GM18909 (cell line): Measurements from ENCODE around the gene IP6K3.

Experiments
- ATAC-seq: cut with Tn5 transposase; IDR thresholded peaks from one replicate; pipeline ENCODE4 v1.9.1; 2021; ENCODE audit warnings: mild to moderate bottlenecking; ENCODE audit not compliant: unreplicated experiment, poor library complexity

The IP6K3 gene

GRCh38 chr6:33761922-33762629, 15.4 kb upstream of the IP6K3 start:
- ATAC-seq = no peak

- ATAC-seq = no peak
Measured at GRCh38 chr6:33761581-33761921, 14.8 kb upstream of the IP6K3 start.

- ATAC-seq = no peak
Measured at GRCh38 chr6:33759887-33760629, 13.4 kb upstream of the IP6K3 start.

- ATAC-seq = no peak
Measured at GRCh38 chr6:33758815-33759216, 12.1 kb upstream of the IP6K3 start.

- ATAC-seq = no peak
Measured at GRCh38 chr6:33757906-33758305, 11.2 kb upstream of the IP6K3 start.

GRCh38 chr6:33757113-33757512, 10.4 kb upstream of the IP6K3 start:
- ATAC-seq = no peak

DNA sequence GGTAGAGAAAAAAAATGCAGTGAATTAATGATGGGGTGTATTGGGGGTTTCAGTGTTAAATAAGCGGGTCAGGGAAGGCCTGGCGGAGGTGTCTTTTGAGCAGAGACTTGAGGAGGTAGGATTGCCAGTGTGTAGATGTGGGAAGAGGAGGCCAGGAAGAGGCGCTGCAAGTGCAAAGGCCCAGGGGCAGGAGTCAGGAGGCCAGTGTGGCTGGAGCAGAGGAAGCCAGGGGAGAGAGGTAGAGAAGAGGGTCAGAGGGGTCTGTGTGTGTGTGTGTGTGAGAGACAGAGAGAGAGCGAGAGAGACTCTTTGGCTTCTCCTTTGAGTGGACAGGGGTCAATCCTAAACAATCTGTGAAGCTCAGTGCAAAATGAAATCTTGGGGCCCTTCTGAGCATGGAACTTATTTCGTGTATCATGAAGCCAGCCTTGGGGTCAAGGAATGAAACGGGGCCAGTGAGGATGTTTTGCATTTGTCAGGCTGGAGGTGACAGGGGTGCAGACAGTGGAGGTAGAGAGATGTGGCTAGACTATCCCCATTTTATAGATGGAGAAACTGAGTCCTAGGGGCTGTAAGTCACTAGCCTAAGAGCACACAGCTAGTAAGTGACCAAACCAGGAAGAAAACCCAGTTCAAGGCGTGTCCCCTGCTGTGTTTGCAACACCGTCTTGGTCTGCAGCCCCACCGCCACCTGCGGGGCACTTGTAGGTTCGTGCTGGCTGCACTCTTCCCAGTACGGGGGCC, 9.7 kb upstream of the IP6K3 start:
- ATAC-seq = no peak

- ATAC-seq = no peak
Measured at GRCh38 chr6:33755070-33755869, 8.6 kb upstream of the IP6K3 start.

DNA sequence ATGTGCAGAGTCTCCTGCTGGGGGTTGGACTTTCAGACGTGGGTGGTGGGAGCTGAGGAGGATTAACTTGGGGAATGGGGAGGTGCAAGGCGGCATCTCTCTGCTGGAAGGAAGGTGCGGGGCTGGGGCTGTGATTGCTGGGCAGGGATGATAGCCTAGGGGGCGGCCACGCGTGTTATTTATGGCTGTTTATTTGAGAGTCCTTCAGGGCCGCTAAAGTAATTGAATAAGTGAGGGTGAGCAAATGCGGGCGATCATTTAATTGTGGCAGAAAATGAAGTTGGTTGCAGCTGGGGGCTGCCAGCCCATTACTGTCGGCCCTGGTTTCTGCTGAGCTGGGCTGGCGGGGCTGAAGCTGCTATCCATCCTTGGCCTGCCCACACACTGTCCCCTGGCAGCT, 7.5 kb upstream of the IP6K3 start:
- ATAC-seq = no peak

DNA sequence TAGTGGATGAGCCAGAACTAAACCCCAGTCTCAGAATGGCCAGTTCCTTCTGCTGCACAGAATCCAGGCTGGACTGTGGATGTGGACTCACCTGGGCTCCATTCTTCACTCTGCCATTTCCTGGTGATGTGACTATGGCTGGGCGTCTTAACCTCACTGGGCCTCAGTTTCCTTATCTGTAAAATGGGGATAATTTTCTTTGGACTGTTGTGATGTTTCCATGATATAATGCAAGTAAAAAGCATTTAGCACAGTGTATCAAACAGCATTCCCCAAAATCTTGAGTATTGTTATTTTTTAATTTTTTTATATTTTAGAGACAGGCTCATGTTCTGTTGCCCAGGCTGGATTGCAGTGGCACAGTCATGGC, 5.9 kb upstream of the IP6K3 start:
- ATAC-seq = no peak

DNA sequence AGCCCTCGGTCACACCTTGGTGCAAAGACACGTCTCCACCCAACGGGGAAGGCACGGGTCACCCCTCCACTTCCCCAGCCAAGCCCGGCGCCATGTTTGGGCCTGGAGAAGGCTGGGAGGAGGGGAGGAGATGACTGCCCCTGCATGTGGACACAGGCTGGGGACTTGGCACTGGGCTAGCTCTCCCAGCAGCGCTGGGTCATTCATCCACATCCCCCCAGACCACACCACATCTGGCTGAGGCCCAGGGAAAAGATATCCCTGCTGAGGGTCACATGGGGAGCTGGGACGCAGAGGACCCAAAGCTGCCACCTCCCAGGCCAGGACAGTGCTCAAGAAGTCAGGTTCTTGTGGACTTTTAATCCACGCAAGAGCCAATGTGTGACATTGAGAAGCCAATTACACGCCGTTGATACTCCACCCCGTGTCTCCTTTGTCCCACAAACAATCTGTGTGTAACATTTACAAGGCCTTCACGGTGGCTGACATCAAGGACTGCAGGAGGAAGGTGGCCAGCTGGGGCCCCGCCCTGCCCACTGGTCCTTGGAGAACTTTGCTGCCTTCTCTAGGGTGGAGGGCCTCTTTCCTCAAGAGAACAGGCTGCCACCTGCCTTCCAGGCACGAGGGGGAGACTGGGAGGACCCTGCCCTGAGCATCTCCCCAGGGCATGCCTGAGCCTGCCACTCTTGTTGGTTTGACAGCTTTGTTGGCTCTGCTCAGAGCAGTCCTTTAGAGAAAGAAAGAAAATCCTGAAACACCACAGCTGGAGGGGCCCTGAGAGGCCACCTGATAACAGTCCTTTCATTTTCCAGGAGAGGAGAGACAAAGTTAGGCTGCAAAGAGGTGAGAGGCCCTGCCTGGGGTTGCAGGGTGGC, 5.3 kb upstream of the IP6K3 start:
- no peak for ATAC-seq

DNA sequence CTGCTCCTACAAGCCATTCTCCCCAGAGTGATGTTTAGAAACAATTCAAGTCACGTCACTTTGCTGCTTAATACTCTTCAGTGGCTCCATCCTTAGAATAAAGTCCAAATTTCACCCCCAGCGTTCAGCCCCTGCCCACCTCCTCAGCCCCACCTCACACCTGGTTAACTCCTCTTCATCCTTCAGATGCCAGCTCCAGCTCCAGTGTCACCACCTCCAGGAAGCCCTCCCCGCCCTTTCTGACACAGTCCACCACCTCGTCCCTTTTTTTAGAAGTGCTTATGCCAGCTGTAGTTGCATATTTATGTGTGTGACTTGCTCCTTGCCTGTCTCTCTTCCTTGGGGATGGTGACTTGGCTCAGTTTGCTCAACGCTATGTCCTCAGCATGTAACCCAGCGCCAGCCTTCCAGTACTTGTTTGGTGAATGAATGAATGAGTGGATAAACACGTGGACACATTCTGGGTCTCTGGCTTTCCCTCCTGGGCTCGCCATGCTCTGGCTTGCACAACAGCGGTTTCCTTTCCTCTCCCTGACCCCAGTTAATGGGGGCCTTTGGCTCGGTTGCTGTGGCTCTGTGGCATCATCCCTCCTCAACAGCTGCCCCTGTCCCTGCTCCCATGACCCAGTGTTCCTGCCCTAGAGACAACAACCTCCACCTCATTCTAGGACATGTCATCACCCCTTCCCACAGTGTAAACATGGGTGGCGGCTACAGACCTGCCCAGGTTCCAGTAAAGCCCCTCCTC, 3.7 kb upstream of the IP6K3 start:
- no peak for ATAC-seq

DNA sequence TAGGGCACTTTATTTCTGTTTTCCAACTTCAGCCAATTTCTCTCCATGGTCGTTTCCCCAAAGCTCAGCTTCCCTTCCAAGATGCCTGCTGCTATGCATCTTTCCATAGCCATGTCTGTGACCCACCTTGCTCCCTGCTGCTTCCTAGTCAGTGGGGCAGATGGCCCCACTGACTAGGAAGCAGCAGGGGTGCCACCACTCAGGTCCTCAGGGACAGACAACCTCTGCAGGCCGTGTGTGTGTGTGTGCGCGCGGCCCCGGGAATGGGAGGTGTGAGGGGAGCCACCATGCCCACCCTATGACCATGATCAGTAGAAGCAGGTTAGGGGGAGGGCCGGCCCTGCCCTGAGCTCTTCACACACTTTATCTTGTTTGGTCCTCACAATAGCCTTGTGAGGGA, 2.7 kb upstream of the IP6K3 start:
- ATAC-seq = no peak

DNA sequence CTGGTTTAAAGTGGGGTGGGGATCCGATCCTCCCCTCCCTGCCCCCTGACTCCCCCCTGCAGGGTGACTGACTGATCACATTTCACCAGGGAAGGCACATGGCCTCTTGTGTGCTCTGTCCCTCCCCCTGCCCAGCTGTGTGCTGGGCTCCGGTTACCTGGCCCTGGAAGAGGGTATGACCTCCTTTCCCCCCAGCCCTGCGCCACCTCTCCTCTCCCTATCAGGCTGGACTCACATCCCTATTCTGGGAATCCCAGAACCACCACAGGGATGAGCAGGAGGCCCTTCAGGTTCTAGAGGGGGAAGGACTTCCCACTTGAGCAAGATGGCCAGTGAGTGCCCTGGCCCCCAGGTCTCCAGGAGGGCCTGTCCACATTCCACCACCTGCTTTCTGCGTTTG, 2.1 kb upstream of the IP6K3 start:
- no peak for ATAC-seq

DNA sequence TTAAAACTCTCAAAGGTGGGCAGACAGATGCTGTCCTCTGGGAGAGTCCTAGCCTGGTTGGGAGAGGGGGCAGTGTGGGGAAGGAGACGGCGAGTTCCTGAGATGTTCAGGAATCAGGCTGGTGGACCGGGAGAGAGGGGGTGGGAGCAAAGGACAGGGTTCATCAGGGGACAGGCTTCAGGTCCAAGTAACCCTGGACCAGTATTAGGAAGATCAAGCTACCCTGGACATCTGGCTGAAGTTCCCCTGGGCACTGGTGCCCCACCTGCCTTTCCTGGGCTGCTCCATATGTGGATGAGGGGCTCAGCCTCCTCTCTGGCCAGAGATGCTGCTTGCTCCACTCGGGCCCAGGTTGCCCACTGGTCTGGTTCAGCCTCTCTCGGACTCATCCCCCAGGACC, 1.1 kb upstream of the IP6K3 start:
- no peak for ATAC-seq

DNA sequence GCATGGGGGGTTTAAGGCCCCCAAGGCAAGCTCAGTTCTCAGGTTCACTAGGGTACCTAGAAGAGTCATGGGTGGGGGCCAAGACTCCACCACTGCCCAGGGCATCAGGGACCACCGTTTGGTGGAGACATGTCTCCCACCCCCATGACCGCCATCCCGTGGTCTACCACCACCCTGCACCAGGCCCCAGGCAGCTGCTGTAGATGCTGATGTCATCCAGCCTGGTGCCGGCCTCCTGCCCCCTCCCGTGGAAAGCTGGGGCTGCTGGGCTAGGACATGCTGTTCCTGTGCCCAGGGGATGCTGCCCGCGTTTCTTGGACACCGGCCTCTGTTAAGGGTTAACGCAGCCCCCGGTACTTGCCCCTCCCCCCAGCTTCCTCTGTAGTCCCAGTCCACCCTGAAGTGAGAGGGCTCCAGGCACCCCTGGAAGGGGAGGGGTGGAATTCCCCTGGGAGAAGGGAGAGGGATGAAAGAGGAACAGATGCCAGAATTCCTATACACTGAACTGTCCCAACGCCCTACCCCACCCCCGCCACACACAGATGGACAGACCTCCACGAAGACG, 587 bp downstream of the IP6K3 start:
- ATAC-seq = no peak

- ATAC-seq = no peak
Measured at GRCh38 chr6:33745548-33745947, 1.2 kb downstream of the IP6K3 start.

DNA sequence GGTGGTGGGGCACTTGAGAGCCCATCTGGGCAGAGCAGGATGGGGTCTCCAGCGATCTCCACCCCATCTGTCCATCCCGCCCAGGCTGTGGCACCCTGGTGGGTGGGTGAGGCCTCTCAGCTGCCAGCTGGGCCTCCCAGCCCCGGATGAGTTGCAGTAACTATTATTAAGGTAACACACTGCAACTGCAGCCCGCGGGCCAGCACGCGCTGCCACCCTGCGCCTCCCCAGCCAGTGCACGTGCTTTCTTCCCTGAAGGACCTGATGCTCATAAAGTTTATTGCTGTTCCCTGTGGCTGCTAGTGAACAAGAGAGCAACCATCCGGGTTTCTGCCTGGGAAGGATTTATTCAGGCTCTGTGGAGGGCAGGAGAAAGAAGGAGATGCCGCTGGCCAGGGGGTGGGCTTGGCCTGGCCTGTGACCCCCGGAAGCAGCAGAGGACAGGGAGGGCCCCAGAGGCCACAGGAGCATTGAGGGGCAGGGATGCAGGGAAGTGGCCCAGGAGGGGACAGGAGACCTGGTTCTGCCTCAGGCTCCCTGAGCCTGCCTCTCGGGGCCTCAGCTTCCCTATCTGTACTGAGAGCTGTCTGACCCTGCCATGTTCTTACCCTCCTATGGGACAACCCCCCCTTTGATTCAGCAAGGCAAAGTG, 1.7 kb downstream of the IP6K3 start:
- no peak for ATAC-seq
